GM12878 (cell line): ENCODE data around the gene IPPK. TPM values are rescaled to one million over a fixed set of nuclear protein-coding genes. Genes with fewer than 3 reads are reported as not detected.

Experiments
- ATAC-seq: fragments of 200-7000 bp; cut with Tn5 transposase; 3 replicates; pipeline ENCODE4 v1.9.1; 2020; ENCODE audit warnings: mild to moderate bottlenecking, moderate library complexity
- BruUV-seq: library from RNA; stranded (reverse); fragments of 400-500 nt; replicated peaks from 2 replicates; lab custom pipeline; 2021; lab: Mats Ljungman, UMichigan
- CTCF ChIA-PET: fragments of 300-600 bp; sonication (Branson Sonifier 250); formaldehyde crosslinking; extraction: SDS; loops from one replicate; lab custom pipeline; 2021; ENCODE audit warnings: inconsistent platforms; lab: Yijun Ruan, JAX
- POLR2A ChIA-PET: fragments of 350-600 bp; formaldehyde crosslinking; extraction: SDS; loops from one replicate; lab custom pipeline; 2021; ENCODE audit warnings: inconsistent platforms; lab: Charles Lee
- RAD21 ChIA-PET: fragments of 300-600 bp; sonication (Branson Sonifier 250); formaldehyde crosslinking; loops from one replicate; lab custom pipeline; 2023; ENCODE audit warnings: antibody characterized with exemption; ENCODE audit not compliant: unreplicated experiment; lab: Charles Lee
- SMC1A ChIA-PET: fragments of 300-600 bp; sonication (Branson Sonifier 250); formaldehyde crosslinking; loops from one replicate; lab custom pipeline; 2023; ENCODE audit not compliant: unreplicated experiment, uncharacterized antibody; lab: Charles Lee
- DNase-seq: peaks from one replicate; pipeline ENCODE4 v3.0.0-alpha.2; 2011; ENCODE audit warnings: low read depth, low spot score
- FAIRE-seq: peaks from 3 replicates; lab custom pipeline; 2011; peaks lifted over from hg19 to GRCh38; lab: Jason Lieb, UNC
- H2AFZ ChIP-seq: 2 replicates; pipeline ENCODE4 v1.6.0; 2011; ENCODE audit warnings: low read depth, low read length, control low read depth; ENCODE audit not compliant: control insufficient read depth
- H3K27ac ChIP-seq: 2 replicates; pipeline ENCODE4 v1.5.1; 2011; ENCODE audit warnings: control low read depth; ENCODE audit not compliant: control insufficient read depth, insufficient read depth
- H3K27me3 ChIP-seq, 2 experiments: replicated peaks in 1 of 2; 2 replicates each; pipeline versions ENCODE4 v1.6.0 to v1.6.1; 2011; ENCODE audit warnings: low read length in 1 of 2; ENCODE audit not compliant: control insufficient read depth in 2 of 2, insufficient read depth in 2 of 2
- H3K36me3 ChIP-seq, 2 experiments: 2 replicates each; pipeline ENCODE4 v1.5.1; 2011; ENCODE audit warnings: low read length in 1 of 2; ENCODE audit not compliant: control insufficient read depth in 2 of 2, insufficient read depth in 2 of 2
- H3K4me1 ChIP-seq: 2 replicates; pipeline ENCODE4 v1.6.1; 2011; ENCODE audit warnings: mild to moderate bottlenecking, low read length, moderate library complexity, mixed read lengths; ENCODE audit not compliant: control insufficient read depth, insufficient read depth
- H3K4me2 ChIP-seq: 2 replicates; pipeline ENCODE4 v1.6.0; 2011; ENCODE audit warnings: control low read depth; ENCODE audit not compliant: control insufficient read depth, insufficient read depth
- H3K4me3 ChIP-seq: fragments of 200-600 bp; sonication (generic); 2 replicates; pipeline ENCODE4 v1.5.1; 2016
- H3K79me2 ChIP-seq: 2 replicates; pipeline ENCODE4 v1.6.0; 2011; ENCODE audit warnings: low read length; ENCODE audit not compliant: control insufficient read depth, insufficient read depth
- H3K9ac ChIP-seq: 2 replicates; pipeline ENCODE4 v1.8.0; 2011; ENCODE audit warnings: low read length, control low read depth, mixed read lengths; ENCODE audit not compliant: control insufficient read depth, insufficient read depth
- H3K9me3 ChIP-seq: replicated peaks from 3 replicates; pipeline ENCODE4 v1.5.1; 2011; ENCODE audit warnings: mild to moderate bottlenecking, low read length; ENCODE audit not compliant: control insufficient read depth, insufficient read depth
- H4K20me1 ChIP-seq: 2 replicates; pipeline ENCODE4 v1.6.0; 2011; ENCODE audit not compliant: control insufficient read depth, insufficient read depth
- MEF2B ChIP-seq: fragments of 450-650 bp; IDR thresholded peaks from 2 replicates; pipeline ENCODE4 v1.6.1; 2018; ENCODE audit warnings: mild to moderate bottlenecking, moderate library complexity; ENCODE audit not compliant: partially characterized antibody, poor library complexity, severe bottlenecking
- MYB ChIP-seq: fragments of 150-350 bp; IDR thresholded peaks from 2 replicates; pipeline ENCODE4 v1.6.1; 2014; ENCODE audit warnings: mild to moderate bottlenecking, low read depth, low read length, borderline replicate concordance
- WGBS: methylation state at CpG from one replicate; pipeline ENCODE4 v1.1.6; 2016; ENCODE audit warnings: low lambda C conversion rate; ENCODE audit not compliant: insufficient replicate concordance, insufficient coverage; ENCODE audit errors: missing lambda C conversion rate; 5-methylcytosine and 5-hydroxymethylcytosine counted together
- in situ Hi-C: fragments of 300-500 bp; cut with MboI; formaldehyde crosslinking; loops from 9 replicates; pipeline ENCODE4 v1.14.3; 2018; ENCODE audit warnings: mixed read lengths
- intact Hi-C: fragments of 100-400 bp; cut with micrococcal nuclease; formaldehyde crosslinking; loops from one replicate; pipeline ENCODE4 v1.14.2; 2022; ENCODE audit not compliant: unreplicated experiment
- polyA plus RNA-seq, 11 experiments: library from polyadenylated mRNA; depleted of rRNA in 4 of 11; unstranded in 6 of 11; stranded (reverse) in 5 of 11; fragments of >200 nt; fragmentation: Nextera tagmentation in 4 of 11; fragmentation: Illumina TruSeq in 1 of 11; extraction: Ambion mirVana in 4 of 11; extraction: Trizol in 1 of 11; gene quantifications; 1 replicate in 1 of 11; 2 replicates in 10 of 11; pipeline versions ENCODE4 v1.2.1 to v1.2.3, GENCODE V29; 2011 to 2016; ENCODE audit warnings: inconsistent platforms in 2 of 11, missing spikeins in 2 of 11, low read depth in 1 of 11
- total RNA-seq, 4 experiments: library from RNA; depleted of rRNA in 3 of 4; stranded (reverse); fragments of >200 nt in 3 of 4; fragmentation: Illumina TruSeq in 1 of 4; extraction: Trizol in 1 of 4; gene quantifications; 2 replicates each; pipeline versions ENCODE4 v1.2.1 to v1.2.3, GENCODE V29; 2013 to 2021
- TF ChIP-seq, protein P1 (sequence below): IDR thresholded peaks from 2 replicates; pipeline ENCODE4 v1.6.1; 2011; ENCODE audit warnings: low read depth, low read length, improper control_type of control experiment, borderline replicate concordance
- TF ChIP-seq, protein P2 (sequence below): fragments of 450-650 bp; IDR thresholded peaks from 2 replicates; pipeline ENCODE4 v1.6.1; 2018; ENCODE audit warnings: borderline replicate concordance, mild to moderate bottlenecking; ENCODE audit not compliant: partially characterized antibody

IPPK gene
- total and polyA plus RNA-seq, 10 of the 15 experiments (the other 5 are each of a cell fraction or from before 2014, with no cell fraction given) = 2.1 to 22.1 (median 11.4) TPM

DNA sequence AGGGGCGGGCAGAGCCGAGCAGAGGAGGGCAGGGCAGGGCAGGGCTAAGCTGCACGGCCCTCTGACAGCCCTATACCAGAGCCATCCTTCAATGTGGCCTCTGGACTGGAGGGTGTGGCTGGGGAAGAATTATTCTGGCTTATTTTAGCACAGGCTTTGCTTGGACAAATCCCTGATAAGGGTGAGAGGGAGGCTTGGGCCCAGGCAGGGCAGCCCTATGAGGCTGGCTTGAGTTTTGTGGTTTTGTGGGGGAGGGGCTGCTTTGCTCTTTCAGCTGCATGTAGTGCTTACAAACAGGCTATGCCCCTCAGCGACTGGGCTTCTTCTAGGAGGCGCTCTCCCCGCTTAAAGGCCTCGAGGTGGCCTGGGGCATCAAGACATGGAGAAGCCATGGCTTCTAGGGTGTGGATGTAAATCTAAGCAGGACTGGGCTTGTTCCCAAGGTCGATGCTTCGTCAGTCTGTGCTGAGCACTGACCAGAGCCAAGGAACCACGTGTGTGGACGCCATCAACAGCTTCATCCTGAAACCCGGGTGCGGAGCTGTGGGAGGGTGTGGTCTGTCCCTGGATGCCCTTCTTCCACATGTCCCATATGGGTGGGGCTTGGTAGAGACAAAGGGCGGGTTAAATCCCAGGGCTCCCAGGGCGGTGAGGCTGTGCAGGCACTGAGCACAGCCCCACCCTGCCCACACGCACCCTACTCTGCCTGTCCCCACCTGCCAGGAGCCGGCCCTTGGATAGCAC lies 45.7 kb upstream of the IPPK start:
- Histone ChIP-seq H2AFZ (no peak overlapping the region), H3K79me2 (peaks cover 2% of the 10 kb centered on the region; the same call in 1 of the 2 replicates), H4K20me1 (no peaks in the 10 kb centered on the region; the same call in 1 of the 2 replicates), H3K4me1 (peaks cover 38% of the 10 kb centered on the region), H3K4me2 (no peak overlapping the region), H3K9me3 (no peaks in the 10 kb centered on the region), H3K27ac (no peak overlapping the region), H3K36me3 (peaks cover 34 to 68% of the 10 kb centered on the region in 2 experiments), H3K27me3 (no peaks in the 10 kb centered on the region), H3K9ac (no peak overlapping the region), H3K4me3 (no peak overlapping the region)
- no peak for FAIRE-seq
- SMC1A ChIA-PET = interaction anchor here (2.0 to 4.5 kb wide), 2 partner anchors 74 to 76 kb away, joined by 9 to 31 read pairs; no protein-coding TSS in a partner anchor
- WGBS = 85% methylated on average over 17 of the region's 17 CpGs
- ATAC-seq = no peak
- RAD21 ChIA-PET = interaction anchor here (4.5 kb wide), 1 partner anchor 75 kb away, joined by 32 read pairs; no protein-coding TSS in a partner anchor
- no peak for DNase-seq
- intact Hi-C loops (loop anchor here (1.0 kb wide), 2 partner anchors 49 to 75 kb away; partner anchors contain the start of gene BICD2), in situ Hi-C loops (loop anchor here (5.0 kb wide), 1 partner anchor 77 kb away; no protein-coding TSS in a partner anchor)
- TF ChIP-seq MYB = no peak
- TF ChIP-seq, protein P1, sequence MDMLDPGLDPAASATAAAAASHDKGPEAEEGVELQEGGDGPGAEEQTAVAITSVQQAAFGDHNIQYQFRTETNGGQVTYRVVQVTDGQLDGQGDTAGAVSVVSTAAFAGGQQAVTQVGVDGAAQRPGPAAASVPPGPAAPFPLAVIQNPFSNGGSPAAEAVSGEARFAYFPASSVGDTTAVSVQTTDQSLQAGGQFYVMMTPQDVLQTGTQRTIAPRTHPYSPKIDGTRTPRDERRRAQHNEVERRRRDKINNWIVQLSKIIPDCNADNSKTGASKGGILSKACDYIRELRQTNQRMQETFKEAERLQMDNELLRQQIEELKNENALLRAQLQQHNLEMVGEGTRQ = no peak
- no peak for TF ChIP-seq MEF2B
- TF ChIP-seq, protein P2, sequence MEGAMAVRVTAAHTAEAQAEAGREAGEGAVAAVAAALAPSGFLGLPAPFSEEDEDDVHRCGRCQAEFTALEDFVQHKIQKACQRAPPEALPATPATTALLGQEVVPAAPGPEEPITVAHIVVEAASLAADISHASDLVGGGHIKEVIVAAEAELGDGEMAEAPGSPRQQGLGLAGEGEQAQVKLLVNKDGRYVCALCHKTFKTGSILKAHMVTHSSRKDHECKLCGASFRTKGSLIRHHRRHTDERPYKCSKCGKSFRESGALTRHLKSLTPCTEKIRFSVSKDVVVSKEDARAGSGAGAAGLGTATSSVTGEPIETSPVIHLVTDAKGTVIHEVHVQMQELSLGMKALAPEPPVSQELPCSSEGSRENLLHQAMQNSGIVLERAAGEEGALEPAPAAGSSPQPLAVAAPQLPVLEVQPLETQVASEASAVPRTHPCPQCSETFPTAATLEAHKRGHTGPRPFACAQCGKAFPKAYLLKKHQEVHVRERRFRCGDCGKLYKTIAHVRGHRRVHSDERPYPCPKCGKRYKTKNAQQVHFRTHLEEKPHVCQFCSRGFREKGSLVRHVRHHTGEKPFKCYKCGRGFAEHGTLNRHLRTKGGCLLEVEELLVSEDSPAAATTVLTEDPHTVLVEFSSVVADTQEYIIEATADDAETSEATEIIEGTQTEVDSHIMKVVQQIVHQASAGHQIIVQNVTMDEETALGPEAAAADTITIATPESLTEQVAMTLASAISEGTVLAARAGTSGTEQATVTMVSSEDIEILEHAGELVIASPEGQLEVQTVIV = no peak
- CTCF ChIA-PET = interaction anchor here (0.7 to 10.7 kb wide), 10 partner anchors 15 to 580 kb away, joined by 3 to 156 read pairs (median 4); no protein-coding TSS in a partner anchor
- no TSS peak for BruUV-seq
- POLR2A ChIA-PET = no interaction called here
